Body of pancreas (tissue), 4 donors: ENCODE measurements around the gene SH3RF2.

Source experiments
- CTCF ChIP-seq, 7 experiments: fragments of 450-650 bp in 4 of 7; fragments of 200-600 bp in 3 of 7; sonication (generic) in 3 of 7; IDR thresholded peaks; one replicate each; pipeline ENCODE4 v1.5.1; 2016 to 2019; ENCODE audit warnings: antibody characterized with exemption in 7 of 7
- POLR2A ChIP-seq, 3 donors: fragments of 450-650 bp; IDR thresholded peaks; one replicate each; pipeline ENCODE4 v1.6.1; 2016; ENCODE audit warnings: antibody characterized with exemption in 3 of 3, mild to moderate bottlenecking in 2 of 3

GRCh38 chr5:145962001-145962400 lies 25.6 kb downstream of the SH3RF2 start:
- no peak for TF ChIP-seq POLR2A (IDR thresholded peaks at IDR 0.05)
- no peak for TF ChIP-seq CTCF (IDR thresholded peaks at IDR 0.05)
